ENCODE data around the gene ANTXR1.

GRCh38 chr2:69214898-69215297 lies 201.9 kb downstream of the ANTXR1 start:
- TF ChIP-seq CTCF (IDR thresholded peaks at IDR 0.05 in 2 of 3, conservative IDR thresholded peaks at IDR 0.05 in 1 of 3; ENCODE audit: borderline replicate concordance in 1 of 3, insufficient read depth in 1 of 3, low read depth in 2 of 3, low read length in 2 of 3) (no peak), EGR1 (IDR thresholded peaks at IDR 0.05; ENCODE audit: low read depth) (no peak), YY1 (IDR thresholded peaks at IDR 0.05; ENCODE audit: extremely low read depth, insufficient replicate concordance, low read depth, low read length) (no peak), EZH2phosphoT487 (IDR thresholded peaks at IDR 0.05; ENCODE audit: borderline replicate concordance) (no peak), EZH2 (IDR thresholded peaks at IDR 0.05) (no peak), POLR2A (IDR thresholded peaks at IDR 0.05; ENCODE audit: borderline replicate concordance, extremely low read depth, insufficient read depth, insufficient read length) (no peak), SP1 (IDR thresholded peaks at IDR 0.05; ENCODE audit: low read depth) (no peak), JUND (IDR thresholded peaks at IDR 0.05) (no peak), ATF3 (IDR thresholded peaks at IDR 0.05) (no peak), TCF7L2 (IDR thresholded peaks at IDR 0.05; ENCODE audit: borderline replicate concordance, extremely low read depth, insufficient read depth, insufficient read length) (no peak), POLR2AphosphoS5 (IDR thresholded peaks at IDR 0.05; ENCODE audit: low read depth, low read length) (no peak), ZFX (IDR thresholded peaks at IDR 0.05) (no peak), ZNF274 (IDR thresholded peaks at IDR 0.05; ENCODE audit: low read depth, low read length) (no peak), REST (IDR thresholded peaks at IDR 0.05; ENCODE audit: low read depth) (no peak)

Measured in HCT116 (cell line).